HG03045 (cell line): Measurements from ENCODE around the gene COIL.
"Not testable (repeated sequence)": the region's sequence is repeated elsewhere in the genome, so short reads cannot be mapped to it uniquely, and the experiment has no call there.

Experiments used
- ATAC-seq: cut with Tn5 transposase; IDR thresholded peaks from one replicate; pipeline ENCODE4 v1.9.1; 2021; ENCODE audit warnings: mild to moderate bottlenecking, moderate library complexity; ENCODE audit not compliant: unreplicated experiment

Gene COIL, protein sequence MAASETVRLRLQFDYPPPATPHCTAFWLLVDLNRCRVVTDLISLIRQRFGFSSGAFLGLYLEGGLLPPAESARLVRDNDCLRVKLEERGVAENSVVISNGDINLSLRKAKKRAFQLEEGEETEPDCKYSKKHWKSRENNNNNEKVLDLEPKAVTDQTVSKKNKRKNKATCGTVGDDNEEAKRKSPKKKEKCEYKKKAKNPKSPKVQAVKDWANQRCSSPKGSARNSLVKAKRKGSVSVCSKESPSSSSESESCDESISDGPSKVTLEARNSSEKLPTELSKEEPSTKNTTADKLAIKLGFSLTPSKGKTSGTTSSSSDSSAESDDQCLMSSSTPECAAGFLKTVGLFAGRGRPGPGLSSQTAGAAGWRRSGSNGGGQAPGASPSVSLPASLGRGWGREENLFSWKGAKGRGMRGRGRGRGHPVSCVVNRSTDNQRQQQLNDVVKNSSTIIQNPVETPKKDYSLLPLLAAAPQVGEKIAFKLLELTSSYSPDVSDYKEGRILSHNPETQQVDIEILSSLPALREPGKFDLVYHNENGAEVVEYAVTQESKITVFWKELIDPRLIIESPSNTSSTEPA

DNA sequence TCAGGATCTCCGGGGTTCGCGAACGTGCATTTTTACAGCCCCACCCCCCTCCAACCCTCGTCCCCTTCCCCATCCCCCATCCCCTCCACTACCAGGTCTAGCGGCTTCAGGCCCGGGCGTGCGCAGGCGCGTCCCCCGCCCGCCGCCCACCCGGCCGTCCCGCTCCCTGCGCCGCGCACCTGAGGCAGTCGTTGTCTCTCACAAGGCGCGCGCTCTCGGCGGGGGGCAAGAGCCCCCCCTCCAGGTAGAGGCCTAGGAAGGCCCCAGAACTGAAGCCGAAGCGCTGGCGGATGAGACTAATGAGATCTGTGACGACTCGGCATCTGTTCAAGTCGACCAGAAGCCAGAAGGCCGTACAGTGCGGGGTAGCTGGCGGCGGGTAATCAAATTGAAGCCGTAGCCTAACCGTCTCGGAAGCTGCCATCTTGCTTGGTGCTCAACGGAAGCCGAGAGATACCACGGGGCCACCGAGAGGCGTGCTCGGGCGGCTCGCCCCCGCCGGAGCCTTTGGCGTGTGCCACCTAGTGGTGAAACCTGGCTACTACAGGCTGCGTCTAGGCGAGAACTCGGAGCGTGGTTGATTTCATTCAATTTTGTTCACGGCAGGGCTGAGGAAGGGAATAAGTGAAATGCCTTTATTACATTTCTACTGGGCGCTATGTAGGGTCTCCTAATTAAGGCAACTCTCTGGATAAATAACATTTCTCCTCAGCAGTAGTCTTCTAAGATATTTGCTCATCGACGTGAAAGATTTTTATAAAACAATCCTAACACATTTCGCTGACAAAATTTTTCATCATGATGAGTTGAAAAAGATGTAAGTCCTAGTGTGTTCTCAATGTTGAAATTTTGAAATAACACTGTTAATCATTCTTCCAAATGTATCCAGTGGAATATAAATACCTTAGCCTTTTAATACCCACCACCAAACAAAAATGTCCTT is at the start of gene COIL:
Gene COIL, minus strand, starts transcription at position 455 of the 943 bp plus-strand sequence. Its CDS starts 31 bp downstream, at position 424.
- peak; percentile 95 for ATAC-seq

DNA sequence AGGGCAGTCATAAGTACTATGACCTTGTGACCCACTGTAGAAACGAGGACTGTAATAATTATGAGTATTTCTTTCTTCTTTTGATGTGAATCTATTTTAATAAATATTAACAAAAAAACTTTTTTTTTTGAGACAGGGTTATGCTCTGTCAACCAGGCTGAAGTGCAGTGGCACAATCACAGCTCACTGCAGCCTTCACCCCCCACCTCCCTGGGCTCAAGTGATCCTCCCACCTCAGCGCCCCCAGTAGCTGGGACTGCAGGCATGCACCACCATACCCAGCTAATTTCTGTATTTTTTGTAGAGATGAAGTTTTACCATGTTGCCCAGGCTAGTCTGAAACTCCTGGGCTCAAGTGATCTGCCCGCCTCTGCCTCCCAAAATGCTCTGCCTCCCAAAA is 49.6 kb upstream of the COIL start:
- ATAC-seq = no peak

DNA sequence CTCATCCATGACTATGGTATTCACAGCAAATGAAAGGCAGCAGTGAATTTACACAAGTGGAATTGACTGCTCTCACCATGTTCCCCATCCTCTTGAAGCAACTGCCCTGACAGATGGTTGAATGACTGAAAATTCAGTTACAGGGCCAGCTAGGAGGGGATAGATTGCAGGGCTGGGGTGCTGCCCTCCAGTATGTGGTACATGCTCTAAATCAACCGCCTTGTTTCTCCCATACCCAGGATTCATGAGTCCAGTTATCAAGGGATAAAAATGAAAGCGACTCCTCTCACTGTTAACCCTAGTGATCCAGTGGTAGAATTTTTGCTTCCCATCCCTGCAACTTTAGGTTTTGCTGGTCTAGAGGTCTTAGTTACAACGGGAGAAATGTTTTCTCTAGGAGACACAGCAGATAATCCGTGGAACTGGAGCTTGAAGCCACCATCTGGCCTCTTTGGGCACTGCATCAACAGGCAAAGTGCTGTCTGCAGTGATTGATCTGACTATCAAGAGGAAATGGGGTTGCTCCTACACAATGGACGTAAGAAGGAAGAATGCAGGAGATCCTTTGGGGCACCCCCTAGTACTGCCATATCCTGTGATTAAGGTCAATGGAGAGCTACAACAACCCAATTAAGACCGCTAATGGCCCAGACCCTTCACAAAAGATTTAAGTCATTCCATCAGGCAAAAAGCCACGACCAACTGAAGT is 49.0 kb upstream of the COIL start:
- ATAC-seq = no peak

DNA sequence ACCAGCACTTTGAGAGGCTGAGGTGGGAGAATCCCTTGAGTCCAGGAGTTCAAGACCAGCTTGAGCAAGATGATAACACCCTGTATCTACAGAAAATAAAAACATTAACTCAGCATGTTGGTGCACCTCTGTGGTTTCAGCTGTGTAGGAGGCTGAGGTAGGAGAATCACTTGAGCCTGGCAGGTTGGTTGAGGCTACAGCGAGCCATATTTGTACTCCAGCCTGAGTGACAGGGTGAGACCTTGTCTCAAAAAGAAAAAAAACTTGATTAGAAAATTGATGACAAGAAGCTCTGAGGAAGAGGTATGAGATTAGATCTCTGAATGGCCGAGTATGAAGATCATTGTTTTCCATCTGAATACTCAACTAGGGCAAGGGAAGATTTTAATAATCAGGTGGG is 48.1 kb upstream of the COIL start:
- ATAC-seq = no peak

DNA sequence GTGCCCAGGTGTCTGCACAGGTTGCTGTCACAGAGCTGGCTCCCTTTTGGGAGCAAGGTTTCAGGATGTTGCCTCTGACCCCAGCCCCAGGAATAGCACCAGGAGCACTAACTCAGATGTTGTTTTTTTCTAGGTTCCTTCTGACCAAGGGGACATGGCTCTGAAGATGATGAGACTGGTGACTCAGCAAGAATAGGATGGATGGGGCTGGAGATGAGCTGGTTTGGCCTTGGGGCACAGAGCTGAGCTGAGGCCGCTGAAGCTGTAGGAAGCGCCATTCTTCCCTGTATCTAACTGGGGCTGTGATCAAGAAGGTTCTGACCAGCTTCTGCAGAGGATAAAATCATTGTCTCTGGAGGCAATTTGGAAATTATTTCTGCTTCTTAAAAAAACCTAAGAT is 45.2 kb upstream of the COIL start:
- no peak for ATAC-seq

DNA sequence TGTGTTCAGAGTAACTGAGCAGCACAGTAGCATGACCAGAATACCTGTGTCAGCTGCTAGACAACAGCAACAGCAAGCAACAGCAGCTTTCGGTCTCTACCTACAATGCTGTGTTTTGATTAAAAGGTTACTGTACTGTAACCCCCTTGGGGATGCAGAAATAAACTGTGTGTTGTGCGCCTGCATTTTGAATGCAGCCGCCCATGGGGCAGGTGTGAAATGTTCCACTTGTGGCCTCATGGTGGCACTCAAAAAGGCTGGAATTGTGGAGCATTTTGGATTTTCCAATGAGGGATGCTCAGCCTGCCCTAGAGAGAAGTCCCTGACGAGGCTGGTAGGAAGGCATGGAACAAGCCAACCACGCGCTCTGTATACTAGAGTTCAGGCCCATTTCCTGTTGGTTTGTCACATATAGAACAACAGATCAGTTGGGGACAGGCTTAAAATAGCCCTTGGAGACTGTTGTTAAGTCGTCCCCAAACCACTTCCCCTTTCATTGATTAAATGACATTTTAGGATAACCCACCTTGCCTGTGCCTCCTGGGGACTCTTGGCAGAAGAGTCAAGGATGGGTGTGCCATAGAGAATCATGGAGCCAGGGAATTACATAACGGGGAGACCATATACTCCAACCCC is 44.2 kb upstream of the COIL start:
- ATAC-seq = peak; percentile 54

DNA sequence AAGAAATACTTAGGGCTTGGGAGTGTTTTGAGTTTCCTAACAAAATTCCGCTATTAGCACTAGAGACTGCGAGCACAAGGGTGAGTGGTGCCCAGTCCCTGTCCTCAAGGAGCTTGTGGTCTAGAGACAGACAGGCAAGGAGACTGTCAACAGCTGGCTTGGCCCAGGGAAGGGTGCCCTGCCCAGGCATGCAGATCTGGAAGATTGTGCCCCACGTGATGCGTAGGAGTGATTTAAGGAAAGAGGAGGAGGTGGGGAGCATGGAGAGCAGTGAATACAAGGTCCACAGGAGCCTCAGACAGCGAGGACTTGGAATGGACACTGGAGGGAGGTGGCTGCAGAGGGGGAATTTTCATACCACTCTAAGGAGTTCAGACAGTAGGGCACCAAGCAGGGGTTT is 42.1 kb upstream of the COIL start:
- ATAC-seq = no peak

DNA sequence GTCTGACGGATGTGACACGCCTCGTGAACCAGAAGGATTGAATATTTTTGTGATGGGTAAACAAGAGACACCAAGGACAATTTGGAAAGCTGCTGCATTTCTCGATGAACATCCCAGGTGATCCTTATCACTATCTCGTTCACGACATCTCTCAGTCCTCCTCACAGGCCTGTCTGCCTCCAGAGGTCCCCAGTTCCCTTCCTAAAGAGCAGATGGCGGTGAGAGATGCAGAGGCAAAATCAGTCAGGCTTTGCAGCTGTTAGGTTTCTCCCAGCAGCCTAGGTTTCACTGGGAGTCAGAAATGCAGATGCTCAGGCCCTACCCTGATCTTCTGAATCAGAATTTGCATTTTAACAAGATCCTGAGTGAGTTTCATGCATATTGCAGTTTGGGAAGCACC is 40.7 kb upstream of the COIL start:
- no peak for ATAC-seq

DNA sequence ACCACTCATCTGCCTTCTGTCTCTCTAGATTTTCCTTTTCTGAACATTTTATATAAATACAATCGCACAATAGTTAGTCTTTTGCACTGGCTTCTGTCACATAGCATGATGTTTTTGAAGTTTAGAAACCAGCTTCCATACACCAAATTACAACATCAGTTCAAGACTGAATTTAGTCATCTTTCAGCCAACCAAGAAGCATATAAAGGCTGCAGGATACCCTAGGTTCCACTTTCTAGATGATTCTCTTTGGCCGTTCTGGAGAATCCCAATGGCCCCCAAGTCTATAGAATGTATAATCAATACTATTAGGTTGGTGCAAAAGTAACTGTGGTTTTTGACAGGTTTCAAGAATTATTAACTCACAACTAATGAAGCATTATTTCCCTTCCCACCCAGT is 36.5 kb upstream of the COIL start:
- ATAC-seq = no peak

DNA sequence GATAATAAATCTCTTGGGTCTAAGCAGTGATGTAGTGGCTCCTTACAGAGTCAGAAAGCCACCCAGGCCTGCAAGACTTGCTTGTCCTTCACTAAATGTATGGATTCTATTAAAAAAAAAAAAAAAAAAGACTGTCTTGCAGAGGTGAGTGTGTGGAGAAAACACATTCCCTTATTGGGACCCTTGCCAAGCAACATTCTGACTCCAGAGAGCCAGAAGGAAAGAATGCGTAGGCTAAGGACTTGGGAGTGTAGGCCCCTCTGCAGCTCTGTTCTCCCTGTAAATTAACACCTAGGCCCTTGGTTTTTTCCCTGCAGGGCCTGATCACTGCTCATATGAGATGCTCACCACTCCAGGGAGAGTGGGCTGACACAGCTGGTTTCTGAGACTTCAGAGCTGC is 34.9 kb upstream of the COIL start:
- no peak for ATAC-seq

DNA sequence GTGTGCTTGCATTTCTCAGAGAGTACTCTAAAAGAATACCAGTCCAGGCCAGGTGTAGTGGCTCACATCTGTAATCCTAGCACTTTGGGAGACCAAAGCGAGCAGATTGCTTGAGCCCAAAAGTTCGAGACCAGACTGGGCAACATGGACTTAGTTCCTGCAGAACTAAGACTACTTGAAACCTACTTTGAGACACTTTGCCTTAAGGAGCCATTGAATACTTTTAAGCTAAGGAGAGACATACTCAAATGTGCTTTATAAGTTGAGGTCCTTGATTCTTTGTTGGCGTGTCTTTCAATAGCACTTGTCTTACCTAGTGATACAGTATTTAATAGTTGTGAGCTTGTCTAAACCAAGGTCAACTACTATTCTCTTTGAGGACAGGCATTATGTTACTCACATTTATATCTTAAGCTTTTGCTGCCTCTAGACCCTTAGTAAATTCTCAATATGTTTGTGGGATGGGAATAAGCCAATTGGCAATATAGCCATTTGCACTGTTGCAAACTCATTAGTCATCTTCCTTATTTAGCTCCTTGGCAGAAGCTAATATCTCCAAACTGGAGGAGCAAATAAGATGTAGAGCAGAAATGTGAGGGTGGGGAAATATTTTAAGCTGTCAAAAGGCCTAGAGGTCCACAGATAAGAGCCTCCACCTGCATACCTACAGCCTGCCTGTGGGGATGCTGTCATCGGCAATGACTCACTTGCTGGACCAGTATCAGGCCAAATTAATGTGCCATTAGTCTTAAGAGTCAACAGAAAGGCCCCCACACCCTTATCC is 33.4 kb upstream of the COIL start:
- ATAC-seq = no peak

DNA sequence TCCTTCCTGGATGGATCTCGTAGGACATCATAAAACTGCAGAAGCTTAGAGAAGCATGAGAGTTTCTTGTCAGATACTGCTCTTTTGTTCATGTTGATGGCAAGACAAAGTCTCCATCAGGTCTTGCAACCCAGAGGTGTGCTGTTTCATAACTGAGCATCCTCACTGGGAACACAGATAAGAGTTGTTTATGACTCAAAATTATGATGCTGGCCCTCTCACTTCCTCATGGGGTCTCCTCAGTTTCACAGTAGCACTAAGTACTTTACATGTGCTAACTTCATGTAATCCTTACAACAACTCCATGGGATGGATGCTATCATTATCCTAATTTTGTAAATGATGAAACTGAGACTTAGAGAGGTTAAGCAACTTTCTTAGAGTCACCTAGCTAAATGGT is 31.5 kb upstream of the COIL start:
- ATAC-seq = no peak

DNA sequence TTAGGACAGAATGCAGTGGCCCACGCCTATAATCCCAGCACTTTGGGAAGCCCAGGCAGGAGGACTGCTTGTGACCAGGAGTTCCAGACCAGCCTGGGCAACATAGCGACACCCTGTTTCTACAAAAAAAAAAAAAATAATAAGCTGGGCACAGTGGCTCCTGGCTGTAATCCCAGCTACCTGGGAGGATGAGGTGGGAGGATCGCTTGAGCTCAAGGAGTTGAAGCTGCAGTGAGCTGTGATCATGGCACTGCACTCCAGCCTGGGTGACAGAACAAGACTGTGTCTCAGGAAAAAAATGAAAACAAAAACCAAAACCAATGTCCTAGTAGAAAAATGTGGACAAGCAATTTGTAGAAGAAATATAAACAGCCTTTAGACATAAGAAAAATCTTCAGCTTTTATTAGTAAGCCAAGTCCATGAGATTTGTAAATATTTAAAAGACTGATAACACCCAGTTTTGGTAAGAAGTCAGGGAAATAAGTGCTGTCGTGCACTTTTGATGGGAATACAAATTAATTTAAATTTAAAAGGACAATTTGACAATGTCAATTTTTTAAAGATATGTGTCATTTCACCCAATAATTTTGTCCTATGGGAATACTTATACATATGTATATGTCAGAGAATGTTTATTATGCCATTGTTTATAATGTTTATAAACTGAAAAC is 28.2 kb upstream of the COIL start:
- no peak for ATAC-seq

DNA sequence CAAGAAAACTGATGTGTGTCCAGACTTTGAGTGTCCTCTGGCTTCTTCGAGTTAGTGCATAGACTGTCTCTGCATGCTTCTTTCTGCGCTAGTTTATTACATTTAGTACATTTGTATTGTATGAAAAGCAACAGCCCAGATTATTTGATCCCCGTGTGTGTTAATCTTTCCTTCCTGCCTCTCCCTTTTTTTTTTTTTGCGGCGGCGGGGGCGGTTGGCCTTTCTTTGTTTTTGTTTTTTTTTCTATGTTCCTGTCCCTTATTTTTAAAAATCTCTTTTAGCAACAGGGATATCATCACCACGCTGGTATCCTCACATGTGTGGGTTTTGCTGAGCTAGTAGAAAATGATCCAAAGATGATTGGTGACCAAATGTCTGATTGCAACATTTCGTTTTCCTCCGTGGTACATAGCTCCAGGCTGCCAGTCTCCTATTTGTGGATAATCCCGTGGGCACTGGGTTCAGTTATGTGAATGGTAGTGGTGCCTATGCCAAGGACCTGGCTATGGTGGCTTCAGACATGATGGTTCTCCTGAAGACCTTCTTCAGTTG is 26.5 kb upstream of the COIL start:
- ATAC-seq = no peak

DNA sequence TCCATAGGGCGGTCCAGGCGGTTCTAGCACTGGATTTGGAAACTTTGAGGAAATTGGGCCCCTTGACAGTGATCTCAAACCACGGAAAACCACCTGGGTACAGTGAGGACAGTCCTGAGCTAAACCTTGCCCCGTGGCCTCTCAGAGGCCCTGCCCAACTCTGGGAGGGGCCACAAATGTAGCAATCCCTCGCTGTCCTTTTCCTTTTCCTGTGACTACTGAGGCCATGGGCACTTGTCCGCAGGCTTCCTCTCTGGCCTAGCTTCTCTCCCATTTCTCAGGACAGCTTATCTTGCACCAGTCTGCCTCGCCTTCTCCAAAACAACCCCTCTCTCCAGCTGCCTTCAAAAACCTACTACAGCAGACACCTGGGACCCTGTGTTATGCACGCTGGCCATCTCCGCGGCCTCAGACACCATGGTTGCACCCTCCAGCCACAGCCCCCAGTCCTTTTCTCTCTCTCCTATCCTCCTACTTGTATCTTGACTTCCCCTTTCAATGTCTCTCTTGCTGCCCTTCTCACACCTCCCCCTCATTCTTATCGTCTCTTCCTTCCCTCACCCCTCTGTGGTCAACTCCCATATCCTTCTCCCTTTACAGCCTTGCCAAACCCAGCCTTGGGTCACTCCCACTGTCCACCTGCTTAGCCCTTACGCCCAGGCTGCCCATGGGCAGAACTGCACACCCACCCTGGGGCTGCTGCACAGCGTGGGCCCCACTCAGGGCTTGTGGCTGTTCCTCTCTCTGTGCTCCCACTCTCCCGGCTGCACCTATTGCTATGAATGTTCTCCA is 24.7 kb upstream of the COIL start:
- ATAC-seq = no peak

DNA sequence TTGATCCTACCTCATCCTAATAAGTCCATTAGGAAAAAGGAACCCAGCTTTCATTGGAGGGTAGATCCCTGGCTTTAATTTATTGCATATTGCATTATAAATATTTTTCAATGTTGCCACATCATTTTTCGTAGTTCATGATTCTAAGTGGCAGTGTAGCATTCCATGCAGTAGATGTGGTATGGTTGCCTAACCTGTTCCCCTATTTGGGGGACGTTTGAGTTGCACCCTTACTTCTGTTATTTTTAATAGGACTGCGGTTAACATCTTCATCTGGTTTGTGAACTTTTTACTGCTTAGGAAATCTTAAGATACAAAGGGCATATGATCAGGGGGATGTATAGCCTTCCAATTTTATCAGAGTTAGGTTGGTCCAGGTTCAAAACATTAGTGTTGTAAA is 22.5 kb upstream of the COIL start:
- ATAC-seq = no peak

DNA sequence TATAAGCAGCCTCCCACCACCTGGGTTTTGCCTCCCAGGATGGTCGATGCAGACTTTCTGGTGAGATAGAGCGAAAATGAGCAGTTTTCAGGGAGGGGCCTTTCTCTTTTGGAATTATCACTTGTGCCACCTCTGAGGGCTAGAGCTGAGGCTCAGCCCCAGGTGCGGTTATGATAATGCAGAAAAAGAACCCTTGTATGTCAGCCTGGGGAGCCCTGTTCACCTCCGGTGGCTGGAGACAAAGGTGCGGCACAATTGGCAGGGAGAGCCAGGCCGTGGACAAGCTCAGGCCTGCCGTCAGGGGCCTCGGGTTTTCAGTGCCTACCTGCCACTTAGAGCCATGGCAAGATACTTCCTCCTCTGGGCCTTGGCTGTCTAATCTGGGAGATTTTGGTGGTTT is 21.5 kb upstream of the COIL start:
- no peak for ATAC-seq

DNA sequence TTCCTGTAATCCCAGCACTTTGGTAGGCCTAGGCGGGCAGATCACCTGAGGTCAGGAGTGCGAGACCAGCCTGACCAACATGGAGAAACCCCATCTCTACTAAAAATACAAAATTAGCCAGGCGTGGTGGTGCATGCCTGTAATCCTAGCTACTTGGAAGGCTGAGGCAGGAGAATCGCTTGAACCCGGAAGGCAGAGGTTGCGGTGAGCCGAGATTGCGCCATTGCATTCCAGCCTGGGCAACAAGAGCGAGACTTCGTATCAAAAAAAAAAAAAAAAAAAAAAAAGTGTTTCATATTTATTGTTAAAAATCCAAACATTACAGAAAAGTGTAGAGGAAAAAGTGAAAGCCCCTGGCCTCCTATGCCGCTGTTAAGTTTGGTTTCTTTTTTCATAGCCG is 19.7 kb upstream of the COIL start:
- not testable (repeated sequence) for ATAC-seq
